ENCODE data around the gene GYS2.

GYS2 gene

GRCh38 chr12:21551841-21552465 is 52.7 kb downstream of the GYS2 start:
- no peak for DNase-seq

DNA sequence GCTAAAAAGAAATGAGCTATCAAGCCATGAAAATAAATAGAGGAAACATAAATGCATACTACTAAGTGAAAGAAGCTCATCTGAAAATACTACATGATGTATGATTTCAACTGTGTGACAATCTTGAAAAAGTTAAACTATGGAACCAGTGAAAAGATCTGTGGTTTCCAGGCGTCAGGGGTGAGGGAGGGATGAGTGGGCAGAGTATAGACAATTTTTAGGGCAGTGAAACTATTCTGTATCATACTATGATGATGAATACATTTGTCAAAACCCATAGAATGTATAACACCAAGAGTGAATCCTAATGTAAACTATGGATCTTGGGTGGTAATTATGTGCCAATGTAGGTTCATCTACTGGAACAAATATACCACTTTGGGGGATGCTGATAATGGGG is 57.2 kb downstream of the GYS2 start:
- DNase-seq: no peak

GRCh38 chr12:21546716-21547115 is 57.9 kb downstream of the GYS2 start:
- DNase-seq: no peak

DNA sequence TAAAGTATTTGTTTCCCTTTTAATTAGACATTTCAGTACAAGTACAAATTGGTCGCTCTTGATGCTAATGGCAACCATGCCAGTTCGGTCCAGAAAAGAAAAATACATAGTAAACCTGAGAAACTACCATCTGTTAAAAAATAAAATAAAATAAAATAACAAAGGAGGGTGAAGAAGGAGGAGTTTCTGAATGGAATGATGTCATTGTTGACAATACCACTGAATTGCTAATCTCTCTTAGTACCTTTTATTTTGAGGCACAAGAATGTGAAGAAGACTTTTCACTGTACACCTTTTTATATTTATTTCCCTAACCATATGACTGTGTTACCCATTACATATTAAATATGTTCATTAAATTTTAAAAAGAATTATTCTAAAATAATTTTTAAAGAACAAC is 59.1 kb downstream of the GYS2 start:
- DNase-seq: no peak

- DNase-seq: no peak
Observed at GRCh38 chr12:21543151-21543550, 61.5 kb downstream of the GYS2 start.

- DNase-seq: no peak
Observed at GRCh38 chr12:21542403-21542802, 62.2 kb downstream of the GYS2 start.

DNA sequence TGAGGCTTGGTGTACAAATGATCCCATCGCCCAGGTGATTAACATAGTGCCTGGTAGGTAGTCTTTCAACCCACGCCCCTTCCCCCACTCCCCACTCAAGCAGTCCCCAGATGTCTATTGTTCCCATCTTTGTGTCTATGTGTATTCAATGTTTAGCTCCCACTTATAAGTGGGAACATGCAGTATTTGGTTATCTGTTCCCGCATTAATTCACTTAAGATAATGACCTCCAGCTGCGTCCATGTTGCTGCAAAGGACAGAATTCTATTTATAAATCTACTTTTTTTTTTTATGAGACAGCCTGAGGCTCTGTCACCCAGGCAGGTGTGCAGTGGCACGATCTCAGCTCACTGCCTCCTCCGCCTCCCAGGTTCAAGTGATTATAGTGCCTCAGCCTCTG is 62.9 kb downstream of the GYS2 start:
- no peak for DNase-seq

GRCh38 chr12:21539797-21540196 is 64.8 kb downstream of the GYS2 start:
- DNase-seq: no peak

DNA sequence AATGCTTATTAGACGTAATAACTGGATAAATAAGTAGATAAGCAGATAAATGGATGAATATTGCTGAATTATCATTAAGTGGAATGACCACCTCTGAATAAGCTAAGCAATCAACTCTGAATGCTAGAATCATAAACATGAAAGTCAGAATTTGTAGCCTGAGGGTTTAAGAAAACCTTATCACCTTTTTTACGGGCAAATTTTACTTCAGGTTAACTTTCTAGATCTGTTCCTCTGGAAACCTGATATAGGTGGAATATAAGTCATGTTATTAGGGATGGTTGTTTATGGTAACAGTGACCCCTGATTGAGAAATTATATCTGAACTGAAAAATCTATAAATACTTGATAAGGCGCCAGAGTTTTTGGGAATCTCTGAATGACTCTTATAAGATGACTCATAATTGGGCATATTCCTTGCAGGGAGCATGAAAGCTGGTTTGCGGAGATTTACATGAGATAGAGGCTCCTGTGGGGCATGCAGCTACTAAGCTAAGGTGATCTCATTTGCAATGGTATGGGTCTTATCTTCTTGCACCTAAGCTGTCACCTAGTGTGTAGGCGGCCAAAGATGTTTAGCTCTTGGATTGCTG is 66.5 kb downstream of the GYS2 start:
- no peak for DNase-seq

DNA sequence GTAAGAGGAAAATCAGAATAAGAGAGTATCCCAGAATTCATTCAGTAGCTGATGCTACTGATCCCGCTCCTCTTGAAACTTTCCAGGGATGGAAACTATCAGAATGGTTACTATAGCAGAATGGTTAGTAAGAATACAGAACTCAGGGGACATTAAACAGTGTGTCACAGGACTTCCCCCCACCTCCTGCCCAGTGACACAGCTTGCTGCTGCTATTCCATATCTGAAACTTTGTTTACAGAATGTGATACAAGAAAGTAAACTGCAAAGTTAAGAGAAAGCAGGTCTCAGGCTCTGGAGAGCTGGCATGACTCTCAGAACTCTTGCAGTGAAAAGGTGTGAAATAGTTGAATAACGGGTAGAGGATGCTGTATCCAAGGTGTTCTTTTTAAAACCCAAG is 75.2 kb downstream of the GYS2 start:
- no peak for DNase-seq

GRCh38 chr12:21528953-21529352 is 75.7 kb downstream of the GYS2 start:
- no peak for DNase-seq

DNA sequence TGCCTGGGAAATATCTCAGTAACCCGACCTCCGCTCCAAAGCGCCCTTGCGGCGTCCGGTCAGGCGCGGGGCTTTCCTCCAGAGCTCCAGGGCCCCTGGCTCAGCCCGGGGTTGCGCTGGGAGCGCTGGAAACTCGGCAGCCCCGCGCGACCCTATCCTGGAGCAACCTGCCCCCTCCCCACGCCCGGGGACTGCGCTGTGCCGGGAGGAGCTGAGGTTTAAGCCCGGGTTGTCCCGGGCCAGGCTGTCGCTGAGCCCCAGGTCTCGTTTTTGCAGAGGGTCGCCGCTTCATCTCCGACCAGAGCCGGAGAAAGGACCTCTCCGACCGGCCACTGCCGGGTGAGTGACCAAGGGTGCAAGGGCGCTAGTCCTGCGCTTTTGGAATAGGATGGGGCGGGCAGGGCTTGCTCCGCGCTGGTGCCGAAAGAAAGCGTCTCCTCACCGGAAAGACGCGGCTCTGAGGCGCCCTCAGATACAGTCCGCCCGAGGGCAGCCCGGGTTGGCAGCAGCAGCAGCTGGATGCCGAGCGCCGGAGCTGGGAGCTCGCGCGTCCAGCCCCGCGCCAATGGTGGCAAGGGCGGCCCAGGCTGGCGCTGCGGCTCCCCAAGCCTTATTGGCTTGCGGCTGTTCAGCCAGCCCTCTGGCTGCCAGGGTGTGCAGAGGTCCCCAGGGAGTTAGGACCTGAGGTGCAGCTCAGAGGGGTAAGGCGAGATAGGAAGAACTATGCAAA is 77.0 kb downstream of the GYS2 start:
- DNase-seq: peak; percentile 47

DNA sequence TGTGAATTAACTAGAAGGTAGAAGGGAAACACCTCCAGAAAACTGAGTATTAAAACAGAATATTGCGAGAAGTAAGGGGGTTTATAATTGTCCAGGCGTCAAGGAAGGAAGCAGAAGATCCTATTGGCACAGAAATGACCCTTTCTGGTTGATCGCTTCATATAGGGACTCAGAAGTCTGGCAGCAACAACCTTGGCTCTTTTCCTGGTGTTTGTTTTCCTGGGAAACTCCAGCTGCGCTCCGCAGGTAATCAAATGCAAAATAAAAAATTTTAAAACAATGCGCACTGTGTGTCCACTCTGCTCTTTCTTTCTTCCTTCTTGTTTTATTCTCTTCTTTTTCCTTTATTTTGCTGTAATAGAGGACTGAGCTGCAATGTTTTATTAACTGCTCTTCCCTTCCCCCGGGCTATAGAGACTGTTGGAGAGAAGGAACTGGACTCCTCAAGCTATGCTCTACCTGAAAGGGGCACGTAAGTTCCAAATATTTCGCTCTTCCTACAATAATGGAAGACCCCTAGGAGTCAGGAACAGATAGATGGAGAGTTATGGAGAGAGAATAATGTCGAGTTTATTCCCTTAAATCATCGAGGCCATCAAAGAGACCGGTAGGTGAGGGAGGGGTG is 77.8 kb downstream of the GYS2 start:
- DNase-seq: peak; percentile 35

- DNase-seq: no peak
Observed at GRCh38 chr12:21526053-21526452, 78.6 kb downstream of the GYS2 start, which contains the start of gene SPX. Gene SPX (plus strand): TSS chr12:21526296. CDS start chr12:21526473, 177 bp downstream.

GRCh38 chr12:21523148-21523547 is 81.5 kb downstream of the GYS2 start:
- no peak for DNase-seq

GRCh38 chr12:21521541-21521940 is 83.1 kb downstream of the GYS2 start:
- no peak for DNase-seq

DNA sequence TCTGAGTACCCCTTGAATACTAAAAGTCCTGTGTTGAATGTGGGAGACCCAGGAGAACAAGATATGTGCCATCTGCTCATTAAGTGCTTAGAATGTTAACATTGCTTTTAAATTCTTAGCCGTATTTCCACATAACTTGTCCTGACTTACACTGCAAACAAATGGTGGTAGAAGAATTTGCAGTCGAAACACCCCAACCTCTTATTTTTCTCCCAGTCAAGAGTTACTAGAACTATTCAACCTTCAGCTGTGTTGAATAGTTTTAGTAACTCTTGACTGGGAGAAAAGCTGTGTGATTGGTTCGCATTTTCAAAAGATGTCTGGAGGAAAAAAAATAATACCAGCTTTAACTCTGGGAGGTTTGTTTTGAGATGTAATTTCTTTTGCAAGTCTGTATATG is 86.2 kb downstream of the GYS2 start:
- DNase-seq: no peak

GRCh38 chr12:21516281-21516680 is 88.4 kb downstream of the GYS2 start:
- DNase-seq: no peak

DNA sequence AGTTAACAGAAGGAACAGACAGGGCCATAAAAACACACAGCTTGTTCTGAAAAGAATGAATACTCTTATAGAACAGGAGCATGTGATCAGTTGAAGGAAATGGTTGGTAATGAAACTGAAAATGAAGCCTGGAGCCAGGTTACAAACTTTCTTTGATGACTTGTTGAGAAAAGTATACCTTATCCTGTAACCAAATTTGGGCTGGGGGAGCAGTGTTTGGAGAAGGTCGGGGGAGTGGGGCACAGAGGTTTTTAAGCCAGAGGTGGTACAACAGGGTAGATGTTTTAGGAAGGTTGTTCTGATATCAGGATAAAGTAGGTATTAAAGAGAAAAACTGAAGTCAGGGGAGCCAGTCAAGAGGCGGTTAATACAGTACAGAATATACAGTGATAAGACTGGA is 94.9 kb downstream of the GYS2 start:
- DNase-seq: no peak

DNA sequence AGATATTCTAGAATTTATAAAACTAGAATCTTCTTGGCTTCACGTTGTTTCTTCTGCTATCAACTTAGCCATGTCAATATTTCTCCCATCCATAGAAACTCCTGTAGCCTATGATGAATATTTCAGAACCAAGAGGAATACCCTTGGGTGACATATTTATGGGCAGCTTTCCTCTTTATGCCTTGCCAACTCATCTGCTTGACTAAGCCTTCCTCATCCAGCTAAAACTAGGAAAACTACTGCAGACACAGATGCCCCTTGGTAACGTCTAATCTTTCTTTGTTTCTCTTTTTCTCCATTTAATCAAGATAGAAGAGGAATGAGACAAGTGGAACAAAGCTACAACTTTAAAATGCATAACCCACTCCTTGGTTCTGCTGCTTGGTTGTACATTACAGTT is 96.8 kb downstream of the GYS2 start:
- no peak for DNase-seq

DNA sequence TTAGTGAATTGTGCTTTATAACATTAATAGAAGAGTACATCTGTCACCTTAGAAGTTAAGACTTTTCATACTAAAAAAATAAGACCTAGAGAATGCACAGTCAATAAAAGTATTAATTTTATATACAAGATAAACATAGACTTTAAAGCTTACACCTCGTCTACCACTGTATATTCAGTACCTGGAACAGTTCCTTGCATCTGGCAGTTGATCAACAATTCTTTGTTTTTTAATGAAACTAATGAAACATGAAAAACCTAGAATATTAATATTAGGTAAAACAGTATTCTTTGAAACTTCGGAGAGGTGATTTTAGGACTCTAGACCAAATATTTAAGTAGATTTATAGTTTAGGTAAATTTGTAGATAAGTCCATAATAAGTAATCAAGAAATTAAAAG is 98.8 kb downstream of the GYS2 start:
- no peak for DNase-seq

GRCh38 chr12:21502872-21503271 is 101.8 kb downstream of the GYS2 start:
- DNase-seq: no peak

- DNase-seq: no peak
Observed at GRCh38 chr12:21502164-21502496, 102.5 kb downstream of the GYS2 start.
